Heart right ventricle (tissue), 16 donors: ENCODE measurements around the gene ANO10. TPM values are rescaled to one million over a fixed set of nuclear protein-coding genes. Genes with fewer than 3 reads are reported as not detected.
"Not testable (repeated sequence)": the region's sequence is repeated elsewhere in the genome, so short reads cannot be mapped to it uniquely, and the experiment has no call there.

Experiments
- ATAC-seq, 8 donors: fragments of 200-7000 bp; cut with Tn5 transposase; one replicate each; pipeline ENCODE4 v1.9.1; 2020; ENCODE audit warnings: mild to moderate bottlenecking in 8 of 8, moderate library complexity in 8 of 8, moderate number of reproducible peaks in 1 of 8
- DNase-seq, 2 donors: peaks; one replicate each; pipeline ENCODE4 v3.0.0-alpha.2; 2020
- H3K27ac ChIP-seq, 10 donors: fragments of 200-600 bp; sonication (generic) in 2 of 10; one replicate each; pipeline versions ENCODE4 v1.5.0 to v1.8.0; 2020 to 2022; ENCODE audit warnings: mild to moderate bottlenecking in 3 of 10
- H3K27me3 ChIP-seq, 7 donors: fragments of 200-600 bp; one replicate each; pipeline ENCODE4 v1.8.0; 2021 to 2022; ENCODE audit warnings: mild to moderate bottlenecking in 2 of 7
- H3K36me3 ChIP-seq, 9 donors: fragments of 200-600 bp; sonication (generic) in 1 of 9; one replicate each; pipeline versions ENCODE4 v1.5.0 to v1.8.0; 2020 to 2022; ENCODE audit warnings: mild to moderate bottlenecking in 2 of 9
- H3K4me1 ChIP-seq, 9 donors: fragments of 200-600 bp; sonication (generic) in 1 of 9; one replicate each; pipeline versions ENCODE4 v1.5.0 to v1.8.0; 2020 to 2022; ENCODE audit warnings: mild to moderate bottlenecking in 4 of 9
- H3K4me3 ChIP-seq, 10 donors: fragments of 200-600 bp; sonication (generic) in 2 of 10; one replicate each; pipeline versions ENCODE4 v1.5.0 to v1.8.0; 2020 to 2022; ENCODE audit warnings: mild to moderate bottlenecking in 7 of 10, moderate library complexity in 2 of 10
- H3K9me3 ChIP-seq, 11 donors: fragments of 200-600 bp in 10 of 11; sonication (generic) in 2 of 11; one replicate each; pipeline versions ENCODE4 v1.5.0 to v1.8.0; 2013 to 2022; ENCODE audit warnings: mild to moderate bottlenecking in 2 of 11, control low read depth in 1 of 11, moderate library complexity in 1 of 11
- WGBS, 2 donors: extraction: QIAGEN DNeasy Blood & Tissue Kit; methylation state at CpG; one replicate each; pipeline ENCODE4 v1.1.7; 2013; ENCODE audit warnings: inconsistent platforms in 1 of 2; 5-methylcytosine and 5-hydroxymethylcytosine counted together
- intact Hi-C, 10 donors: fragments of 100-400 bp; cut with DNase I; formaldehyde crosslinking; loops; one replicate each; pipeline versions ENCODE4 v1.11.1 to v1.14.2; 2022
- polyA plus RNA-seq, 2 donors: library from polyadenylated mRNA; stranded (reverse); fragments of 200-250 nt; gene quantifications; one replicate each; pipeline ENCODE4 v1.2.3, GENCODE V29; 2013
- total RNA-seq, 10 donors: library from RNA; stranded (reverse); fragmentation: NEBNext Ultra II Directional in 3 of 10; extraction: Animal tissue kit (Norgen Biotek cat#: 25700) in 3 of 10; gene quantifications; one replicate each; pipeline versions ENCODE4 v1.2.1 to v1.2.4, GENCODE V29; 2021 to 2023
- TF ChIP-seq, protein P1 (sequence below), 9 donors: fragments of 200-600 bp; sonication (generic) in 2 of 9; IDR thresholded peaks; one replicate each; pipeline versions ENCODE4 v1.5.0 to v1.8.0; 2021 to 2022; ENCODE audit warnings: antibody characterized with exemption in 9 of 9, mild to moderate bottlenecking in 5 of 9, moderate library complexity in 1 of 9
- donor health status: Arrhythmogenic right ventricular cardiomyopathy.
- donor health status: ischemic (EF 13 %, LVEDD 7.1; RV severe dilation, severe dysfunction).
- donor health status: healthy with polysubstance abuse.
- donor health status: DM: no; HTN: yes; CAD: no.
- donor health status: DM: no; HTN: no; CAD: no.
- donor health status: ischemic (EF 25% LVEDD 6.9; RV normal size, moderate dysfunction).
- donor health status: ischemic (EF 25% LVEDD 5.7; RV mildly dilated, moderate dysfunction).
- donor health status: healthy.
- donor health status: DM: yes; HTN: yes; CAD: no.
- donor health status: Ischemic cardiomyopathy.
- donor health status: ischemic (EF 35%, LVEDD 5.7; RV mildly dilated, moderate dysfunction).
- donor health status: nonischemic (EF 11% LVEDD 7.7; RV severe dilation, severe dysfunction).
- donor health status: DM: yes; HTN: yes; CAD: no.
- donor health status: PGD.
- donor health status: ischemic (EF 29% LVEDD 5.4; RV normal size, mild dysfunction).
- donor health status: nonischemic (EF 23%, LVEDD 6.1; RV moderate dilation, normal function).

ANO10 gene
- total and polyA plus RNA-seq, 12 donors: 7.1 to 24.2 (median 13.3) TPM

- Histone ChIP-seq H3K9me3 (no peaks in the 10 kb centered on the region), H3K4me3 (no peak overlapping the region), H3K27ac (no peak overlapping the region), H3K27me3 (no peaks in the 10 kb centered on the region), H3K36me3 (no peaks in the 10 kb centered on the region), H3K4me1 (peaks cover 0 to 34% (median 15%) of the 10 kb centered on the region in 9 donors)
- intact Hi-C loops: no loop called here
- DNase-seq: no peak
- TF ChIP-seq, protein P1, sequence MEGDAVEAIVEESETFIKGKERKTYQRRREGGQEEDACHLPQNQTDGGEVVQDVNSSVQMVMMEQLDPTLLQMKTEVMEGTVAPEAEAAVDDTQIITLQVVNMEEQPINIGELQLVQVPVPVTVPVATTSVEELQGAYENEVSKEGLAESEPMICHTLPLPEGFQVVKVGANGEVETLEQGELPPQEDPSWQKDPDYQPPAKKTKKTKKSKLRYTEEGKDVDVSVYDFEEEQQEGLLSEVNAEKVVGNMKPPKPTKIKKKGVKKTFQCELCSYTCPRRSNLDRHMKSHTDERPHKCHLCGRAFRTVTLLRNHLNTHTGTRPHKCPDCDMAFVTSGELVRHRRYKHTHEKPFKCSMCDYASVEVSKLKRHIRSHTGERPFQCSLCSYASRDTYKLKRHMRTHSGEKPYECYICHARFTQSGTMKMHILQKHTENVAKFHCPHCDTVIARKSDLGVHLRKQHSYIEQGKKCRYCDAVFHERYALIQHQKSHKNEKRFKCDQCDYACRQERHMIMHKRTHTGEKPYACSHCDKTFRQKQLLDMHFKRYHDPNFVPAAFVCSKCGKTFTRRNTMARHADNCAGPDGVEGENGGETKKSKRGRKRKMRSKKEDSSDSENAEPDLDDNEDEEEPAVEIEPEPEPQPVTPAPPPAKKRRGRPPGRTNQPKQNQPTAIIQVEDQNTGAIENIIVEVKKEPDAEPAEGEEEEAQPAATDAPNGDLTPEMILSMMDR (IDR thresholded peaks at IDR 0.05): no peak
- ATAC-seq: no peak
Measured at GRCh38 chr3:43481375-43481774, 140.4 kb downstream of the ANO10 start.

DNA sequence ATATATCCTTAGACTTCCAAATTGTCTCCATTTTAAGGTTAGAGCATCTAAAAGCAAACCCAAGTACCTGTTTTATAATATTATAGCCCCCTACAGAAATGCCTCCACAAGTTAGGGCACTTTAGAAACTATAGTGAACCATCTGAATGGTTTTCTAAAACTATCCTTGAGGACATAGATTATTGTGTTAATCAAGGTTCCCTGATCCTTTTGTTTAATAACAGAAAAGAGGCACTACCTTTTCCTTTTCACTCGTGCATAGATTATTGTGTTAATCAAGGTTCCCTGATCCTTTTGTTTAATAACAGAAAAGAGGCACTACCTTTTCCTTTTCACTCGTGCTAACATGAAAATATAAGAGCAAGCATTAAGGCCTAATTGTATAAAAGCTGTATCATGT is 143.0 kb downstream of the ANO10 start:
- H3K27me3 ChIP-seq, H3K9me3 ChIP-seq, H3K36me3 ChIP-seq, ATAC-seq, H3K4me3 ChIP-seq, DNase-seq: not testable (repeated sequence)
- 63% methylated on average over 2 of the region's 2 CpGs for WGBS, 2 donors
- intact Hi-C loops: loop anchor here in 1 of 10 donors (5.0 kb wide), 1 partner anchor 87 kb away; no protein-coding TSS in a partner anchor
- peaks cover 0 to 34% (median 15%) of the 10 kb centered on the region in 9 donors for H3K4me1 ChIP-seq
- peak overlapping the region in 6 of 10 donors; percentile 45 to 87 (median 65) for H3K27ac ChIP-seq

DNA sequence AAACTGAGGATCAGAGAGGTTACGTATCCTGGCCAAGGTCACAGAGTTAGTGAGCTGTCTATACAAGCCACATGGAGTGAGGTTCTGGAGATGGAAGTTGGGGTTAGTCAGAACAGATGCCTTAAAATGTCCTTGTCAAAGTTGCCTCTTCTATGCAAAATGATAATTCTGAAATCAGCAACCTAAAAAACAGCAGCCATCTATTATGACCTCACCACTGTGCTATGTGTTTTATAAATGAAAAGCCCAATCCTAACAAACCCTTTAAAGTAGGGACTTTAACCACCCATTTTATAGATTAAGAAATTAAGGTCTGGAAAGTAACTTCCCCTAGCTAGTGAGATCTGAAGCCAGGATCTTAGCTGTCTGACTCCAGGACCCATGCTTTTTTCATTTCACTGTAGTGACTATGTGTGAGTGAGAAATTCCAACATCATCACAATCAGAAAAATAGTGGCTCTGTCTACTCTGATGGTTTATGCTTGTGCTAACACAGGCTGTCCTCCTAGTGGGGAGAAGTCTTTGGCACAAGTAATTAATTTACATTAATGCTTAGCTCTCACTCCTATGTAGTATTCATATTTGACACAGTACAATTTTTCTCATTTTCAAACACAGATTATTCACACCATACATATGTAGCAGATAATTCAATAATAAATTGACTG is 143.6 kb downstream of the ANO10 start:
- TF ChIP-seq, protein P1 (IDR thresholded peaks at IDR 0.05): no peak
- intact Hi-C loops: loop anchor here in 1 of 10 donors (5.0 kb wide), 1 partner anchor 86 kb away; no protein-coding TSS in a partner anchor
- DNase-seq (no peak), ATAC-seq (peak in 4 of 8 donors; percentile 10 to 26 (median 18))
- H3K9me3 ChIP-seq: no peaks in the 10 kb centered on the region
- peaks cover 0 to 34% (median 15%) of the 10 kb centered on the region in 9 donors for H3K4me1 ChIP-seq
- H3K27ac ChIP-seq: peak overlapping the region in 9 of 10 donors; percentile 13 to 87 (median 54)
- no peaks in the 10 kb centered on the region for H3K27me3 ChIP-seq
- WGBS, 2 donors: 91 to 97% methylated on average over 1 of the region's 1 CpG
- H3K36me3 ChIP-seq: no peaks in the 10 kb centered on the region
- no peak overlapping the region for H3K4me3 ChIP-seq

GRCh38 chr3:43477600-43477999 is 144.2 kb downstream of the ANO10 start:
- ATAC-seq (peak; percentile 76 to 94 (median 88)), DNase-seq (peak; percentile 23 to 52)
- peak overlapping the region in 9 of 10 donors; percentile 13 to 87 (median 54) for H3K27ac ChIP-seq
- 58 to 73% methylated on average over 6 of the region's 6 CpGs for WGBS, 2 donors
- H3K27me3 ChIP-seq: no peaks in the 10 kb centered on the region
- TF ChIP-seq, protein P1 (IDR thresholded peaks at IDR 0.05): no peak
- H3K4me1 ChIP-seq: peaks cover 0 to 34% (median 15%) of the 10 kb centered on the region in 9 donors
- H3K4me3 ChIP-seq: no peak overlapping the region
- H3K9me3 ChIP-seq: no peaks in the 10 kb centered on the region
- H3K36me3 ChIP-seq: no peaks in the 10 kb centered on the region
- intact Hi-C loops: loop anchor here in 1 of 10 donors (5.0 kb wide), 1 partner anchor 85 kb away; no protein-coding TSS in a partner anchor

DNA sequence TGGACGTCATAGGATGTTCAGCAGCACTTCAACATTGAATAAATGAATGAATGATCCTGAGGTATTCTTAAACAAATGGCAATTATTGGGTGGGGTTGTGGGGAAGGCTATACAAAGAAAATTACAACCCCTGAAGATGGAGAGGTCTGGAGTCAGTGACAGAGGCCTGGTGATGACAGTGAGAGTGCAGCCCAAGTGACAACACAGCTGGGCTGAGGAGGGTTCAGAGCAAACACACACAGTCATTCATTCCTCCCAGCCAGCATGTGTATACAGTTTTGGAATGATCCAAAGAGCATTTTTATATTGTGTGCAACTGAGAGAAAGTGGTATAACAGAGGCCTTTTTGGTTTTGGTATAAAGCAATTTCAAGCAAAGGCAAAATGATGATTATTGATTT is 148.1 kb downstream of the ANO10 start:
- no peak overlapping the region for H3K4me3 ChIP-seq
- no peaks in the 10 kb centered on the region for H3K27me3 ChIP-seq
- no peaks in the 10 kb centered on the region for H3K36me3 ChIP-seq
- ATAC-seq (no peak), DNase-seq (no peak)
- WGBS, 2 donors: 86 to 91% methylated on average over 1 of the region's 1 CpG
- no peak overlapping the region for H3K27ac ChIP-seq
- H3K9me3 ChIP-seq: no peaks in the 10 kb centered on the region
- peaks cover 0 to 22% (median 15%) of the 10 kb centered on the region in 9 donors for H3K4me1 ChIP-seq
- TF ChIP-seq, protein P1 (IDR thresholded peaks at IDR 0.05): no peak
- intact Hi-C loops: no loop called here
